ENCODE measurements around the gene C2. TPM values are rescaled to one million over a fixed set of nuclear protein-coding genes. Genes with fewer than 3 reads are reported as not detected.
"Not testable (repeated sequence)": the region's sequence is repeated elsewhere in the genome, so short reads cannot be mapped to it uniquely, and the experiment has no call there.

Gene C2
- polyA plus RNA-seq, 4 donors: 3.6 to 5.6 (median 4.3) TPM

DNA sequence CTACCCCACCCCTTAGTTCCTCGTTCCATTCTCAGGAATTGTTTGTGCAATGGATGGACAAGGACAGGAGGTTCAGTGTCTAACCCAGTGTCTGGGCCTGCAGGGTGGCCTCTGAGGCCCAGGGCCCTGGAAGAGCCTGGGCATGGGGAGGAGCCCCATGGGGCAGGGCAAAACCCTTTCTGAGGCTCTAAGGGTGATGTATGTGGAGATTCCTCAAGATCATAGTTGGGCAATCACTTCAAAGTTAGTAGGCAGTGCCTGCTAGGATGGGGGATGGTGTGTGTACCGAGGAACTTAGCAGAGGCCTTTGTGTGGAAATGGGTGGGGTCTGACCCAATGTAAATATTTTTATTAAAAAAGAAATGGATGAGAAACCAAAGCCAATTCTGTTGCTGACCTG lies 6.7 kb upstream of the C2 start:
- no peak for DNase-seq (ENCODE audit: low read depth in 4 of 4, low spot score in 3 of 4)

DNA sequence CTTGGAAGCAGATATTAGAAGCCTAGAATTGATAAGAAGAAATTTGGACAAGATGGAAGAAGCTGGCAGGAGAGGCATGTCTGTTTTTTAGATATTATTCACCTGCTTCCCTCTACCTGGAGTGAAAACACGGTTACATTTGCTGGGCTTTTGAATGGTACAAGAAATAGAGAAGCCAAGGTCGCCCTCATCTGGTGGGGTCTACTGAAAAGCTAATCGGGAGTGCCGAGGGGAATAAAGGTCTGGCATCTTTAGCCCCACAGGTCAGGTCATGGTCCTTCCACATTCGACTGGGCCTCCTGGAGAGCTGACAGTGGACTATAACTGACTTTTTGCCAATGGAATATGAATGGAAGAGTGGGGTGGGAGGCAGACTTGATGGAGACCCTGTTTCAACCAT lies 4.6 kb upstream of the C2 start:
- no peak for DNase-seq (ENCODE audit: low read depth in 4 of 4, low spot score in 3 of 4)

DNA sequence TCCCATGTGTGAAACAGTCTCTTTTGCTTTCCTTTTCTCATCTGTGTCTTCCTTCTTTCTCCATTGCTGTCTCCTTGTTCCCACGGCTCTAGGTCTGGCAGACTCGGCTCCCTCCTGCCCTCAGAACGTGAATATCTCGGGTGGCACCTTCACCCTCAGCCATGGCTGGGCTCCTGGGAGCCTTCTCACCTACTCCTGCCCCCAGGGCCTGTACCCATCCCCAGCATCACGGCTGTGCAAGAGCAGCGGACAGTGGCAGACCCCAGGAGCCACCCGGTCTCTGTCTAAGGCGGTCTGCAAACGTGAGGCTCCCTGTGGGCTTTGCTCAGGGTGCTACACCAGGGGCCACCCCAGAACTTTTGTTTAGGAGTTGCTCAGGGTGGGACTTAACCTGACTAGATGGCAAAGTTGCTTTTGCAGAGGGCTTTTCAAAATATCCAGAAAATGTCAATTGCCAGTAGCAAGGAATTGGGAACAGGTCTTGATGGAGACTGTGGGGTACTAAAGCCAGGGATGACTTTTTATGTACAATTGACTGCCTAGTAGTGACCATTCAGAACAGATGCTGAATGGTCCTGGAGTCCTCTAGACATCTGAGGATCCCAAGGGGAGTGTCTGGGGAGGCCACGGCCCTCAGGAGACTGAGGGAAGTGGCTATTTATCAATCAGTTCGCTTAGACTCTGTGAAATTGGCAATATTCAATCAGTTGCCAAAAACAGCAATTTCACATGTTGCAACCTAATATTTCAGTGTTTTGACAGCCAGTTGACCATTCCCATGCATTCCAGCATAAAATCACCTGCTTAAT lies 550 bp downstream of the C2 start:
- no peak for DNase-seq (ENCODE audit: low read depth in 4 of 4, low spot score in 3 of 4)

DNA sequence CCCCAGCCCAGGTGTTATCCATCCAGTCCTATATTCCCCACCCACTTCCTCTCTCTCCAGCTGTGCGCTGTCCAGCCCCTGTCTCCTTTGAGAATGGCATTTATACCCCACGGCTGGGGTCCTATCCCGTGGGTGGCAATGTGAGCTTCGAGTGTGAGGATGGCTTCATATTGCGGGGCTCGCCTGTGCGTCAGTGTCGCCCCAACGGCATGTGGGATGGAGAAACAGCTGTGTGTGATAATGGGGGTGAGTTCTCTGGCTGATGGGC lies 1.1 kb downstream of the C2 start:
- DNase-seq (ENCODE audit: low read depth in 4 of 4, low spot score in 3 of 4): no peak

DNA sequence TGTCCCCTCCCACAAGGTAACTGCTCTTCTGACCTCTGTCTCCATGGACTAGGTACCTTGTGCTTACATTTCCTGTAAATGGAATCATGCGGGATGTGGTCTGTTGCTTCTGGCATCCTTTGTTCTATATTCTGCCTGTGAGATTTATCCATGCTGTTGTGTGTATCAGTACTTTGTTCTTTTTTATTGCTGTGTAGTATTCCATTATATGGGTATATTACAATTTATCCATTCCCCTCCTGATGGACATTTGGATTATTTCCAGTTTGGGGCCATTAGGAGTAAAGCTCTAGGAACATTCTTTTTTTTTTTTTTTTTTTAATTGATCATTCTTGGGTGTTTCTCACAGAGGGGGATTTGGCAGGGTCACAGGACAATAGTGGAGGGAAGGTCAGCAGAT lies 3.4 kb downstream of the C2 start:
- no peak for DNase-seq (ENCODE audit: low read depth in 4 of 4, low spot score in 3 of 4)

DNA sequence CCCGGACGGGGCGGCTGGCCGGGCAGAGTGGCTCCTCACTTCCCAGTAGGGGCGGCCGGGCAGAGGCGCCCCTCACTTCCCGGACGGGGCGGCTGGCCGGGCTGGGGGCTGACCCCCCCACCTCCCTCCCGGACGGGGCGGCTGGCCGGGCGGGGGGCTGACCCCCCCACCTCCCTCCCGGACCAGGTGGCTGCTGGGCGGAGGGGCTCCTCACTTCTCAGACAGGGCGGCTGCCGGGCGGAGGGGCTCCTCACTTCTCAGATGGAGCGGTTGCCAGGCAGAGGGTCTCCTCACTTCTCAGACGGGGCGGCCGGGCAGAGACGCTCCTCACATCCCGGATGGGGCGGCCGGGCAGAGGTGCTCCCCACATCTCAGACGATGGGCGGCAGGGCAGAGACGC lies 4.6 kb downstream of the C2 start:
- DNase-seq (ENCODE audit: low read depth in 4 of 4, low spot score in 3 of 4): not testable (repeated sequence)

DNA sequence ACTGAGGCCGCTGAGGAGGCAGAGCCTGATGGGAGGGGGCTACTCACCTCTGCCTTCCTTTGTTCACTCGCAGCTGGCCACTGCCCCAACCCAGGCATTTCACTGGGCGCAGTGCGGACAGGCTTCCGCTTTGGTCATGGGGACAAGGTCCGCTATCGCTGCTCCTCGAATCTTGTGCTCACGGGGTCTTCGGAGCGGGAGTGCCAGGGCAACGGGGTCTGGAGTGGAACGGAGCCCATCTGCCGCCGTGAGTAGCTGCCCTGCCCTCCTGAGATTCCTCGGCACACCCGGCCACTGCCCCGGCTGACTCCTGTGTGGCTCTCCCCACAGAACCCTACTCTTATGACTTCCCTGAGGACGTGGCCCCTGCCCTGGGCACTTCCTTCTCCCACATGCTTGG lies 6.0 kb downstream of the C2 start:
- DNase-seq (ENCODE audit: low read depth in 4 of 4, low spot score in 3 of 4): no peak

DNA sequence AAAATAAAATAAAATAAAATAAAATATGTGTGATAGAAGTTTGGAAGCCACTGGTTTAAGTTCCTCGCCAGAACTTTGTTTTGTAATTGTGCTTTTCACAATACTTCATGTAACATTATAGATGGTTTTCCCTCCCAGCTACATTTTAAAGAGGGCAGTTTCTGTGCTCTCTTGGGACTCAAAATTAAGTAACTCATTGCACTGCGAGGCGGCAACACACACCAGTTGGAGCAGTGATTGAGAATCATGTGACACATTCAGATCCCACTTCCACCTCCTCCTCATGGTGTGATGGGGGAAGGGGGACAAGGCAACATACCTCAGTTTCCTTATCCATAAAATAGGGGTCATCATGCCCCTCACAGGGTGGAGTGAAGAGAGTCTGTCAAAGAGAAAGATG lies 7.5 kb downstream of the C2 start:
- DNase-seq (ENCODE audit: low read depth in 4 of 4, low spot score in 3 of 4): no peak

DNA sequence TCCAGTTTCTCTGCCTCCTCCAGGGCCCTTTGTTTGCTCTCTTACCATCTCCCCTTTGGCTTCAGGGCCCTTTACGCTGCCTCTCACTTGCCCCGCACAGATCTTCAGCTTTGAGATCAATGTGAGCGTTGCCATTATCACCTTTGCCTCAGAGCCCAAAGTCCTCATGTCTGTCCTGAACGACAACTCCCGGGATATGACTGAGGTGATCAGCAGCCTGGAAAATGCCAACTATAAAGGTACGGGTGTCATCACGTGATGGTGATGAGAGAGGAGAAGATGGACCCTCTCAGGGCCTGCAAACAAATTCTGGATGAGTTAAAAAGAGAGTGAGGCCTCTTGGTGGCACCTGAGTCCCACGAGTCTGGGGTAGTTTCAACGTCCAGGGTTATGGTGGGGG lies 8.3 kb downstream of the C2 start:
- no peak for DNase-seq (ENCODE audit: low read depth in 4 of 4, low spot score in 3 of 4)

DNA sequence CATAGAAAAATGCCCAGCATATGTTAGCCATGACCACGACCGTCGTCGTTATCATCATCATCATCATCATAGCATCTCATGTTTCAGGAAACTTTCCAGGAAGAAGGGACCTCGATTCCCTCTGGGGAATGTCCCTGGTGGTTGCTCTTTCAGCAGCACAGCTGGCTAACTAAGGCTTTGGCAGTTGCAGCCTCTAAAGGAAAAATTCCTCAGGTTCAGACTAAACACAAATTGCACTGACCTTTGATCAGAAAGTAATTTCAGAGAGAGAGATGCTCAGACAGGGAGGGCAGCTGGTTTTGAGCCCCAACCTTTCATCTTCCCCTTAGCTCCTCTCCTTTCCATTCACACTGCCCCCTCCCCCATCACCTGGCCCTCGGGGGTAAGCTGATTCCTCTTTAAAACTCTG lies 12.7 kb downstream of the C2 start:
- no peak for DNase-seq (ENCODE audit: low read depth in 4 of 4, low spot score in 3 of 4)

DNA sequence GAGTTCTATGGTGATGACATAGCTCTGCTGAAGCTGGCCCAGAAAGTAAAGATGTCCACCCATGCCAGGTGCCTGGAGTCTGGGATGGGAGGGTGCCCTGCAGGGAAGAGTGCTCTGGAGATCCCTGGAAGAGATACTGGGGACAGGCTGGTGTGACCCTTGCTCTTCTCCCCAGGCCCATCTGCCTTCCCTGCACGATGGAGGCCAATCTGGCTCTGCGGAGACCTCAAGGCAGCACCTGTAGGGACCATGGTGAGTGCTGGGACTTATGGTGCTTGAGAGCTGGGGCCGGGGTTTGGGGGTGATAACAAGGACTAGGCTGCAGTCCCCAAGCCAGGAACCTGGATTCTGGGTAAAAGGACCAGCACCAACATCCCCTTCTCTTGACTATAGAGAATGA lies 16.2 kb downstream of the C2 start:
- no peak for DNase-seq (ENCODE audit: low read depth in 4 of 4, low spot score in 3 of 4)

DNA sequence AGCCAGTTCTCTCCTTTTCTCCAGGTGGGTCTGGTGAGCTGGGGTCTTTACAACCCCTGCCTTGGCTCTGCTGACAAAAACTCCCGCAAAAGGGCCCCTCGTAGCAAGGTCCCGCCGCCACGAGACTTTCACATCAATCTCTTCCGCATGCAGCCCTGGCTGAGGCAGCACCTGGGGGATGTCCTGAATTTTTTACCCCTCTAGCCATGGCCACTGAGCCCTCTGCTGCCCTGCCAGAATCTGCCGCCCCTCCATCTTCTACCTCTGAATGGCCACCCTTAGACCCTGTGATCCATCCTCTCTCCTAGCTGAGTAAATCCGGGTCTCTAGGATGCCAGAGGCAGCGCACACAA lies 17.6 kb downstream of the C2 start:
- no peak for DNase-seq (ENCODE audit: low read depth in 4 of 4, low spot score in 3 of 4)

DNA sequence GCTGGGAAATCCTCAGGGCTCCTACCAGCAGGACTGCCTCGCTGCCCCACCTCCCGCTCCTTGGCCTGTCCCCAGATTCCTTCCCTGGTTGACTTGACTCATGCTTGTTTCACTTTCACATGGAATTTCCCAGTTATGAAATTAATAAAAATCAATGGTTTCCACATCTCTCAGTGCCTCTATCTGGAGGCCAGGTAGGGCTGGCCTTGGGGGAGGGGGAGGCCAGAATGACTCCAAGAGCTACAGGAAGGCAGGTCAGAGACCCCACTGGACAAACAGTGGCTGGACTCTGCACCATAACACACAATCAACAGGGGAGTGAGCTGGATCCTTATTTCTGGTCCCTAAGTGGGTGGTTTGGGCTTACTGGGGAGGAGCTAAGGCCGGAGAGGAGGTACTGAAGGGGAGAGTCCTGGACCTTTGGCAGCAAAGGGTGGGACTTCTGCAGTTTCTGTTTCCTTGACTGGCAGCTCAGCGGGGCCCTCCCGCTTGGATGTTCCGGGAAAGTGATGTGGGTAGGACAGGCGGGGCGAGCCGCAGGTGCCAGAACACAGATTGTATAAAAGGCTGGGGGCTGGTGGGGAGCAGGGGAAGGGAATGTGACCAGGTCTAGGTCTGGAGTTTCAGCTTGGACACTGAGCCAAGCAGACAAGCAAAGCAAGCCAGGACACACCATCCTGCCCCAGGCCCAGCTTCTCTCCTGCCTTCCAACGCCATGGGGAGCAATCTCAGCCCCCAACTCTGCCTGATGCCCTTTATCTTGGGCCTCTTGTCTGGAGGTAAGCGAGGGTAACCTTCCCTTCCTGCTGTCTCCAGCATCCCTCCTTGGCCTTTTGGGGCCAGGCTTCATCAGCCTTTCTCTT lies 18.2 kb downstream of the C2 start, which contains the start of gene CFB:
CFB (plus strand) TSS at position 589 of the 863 bp plus-strand sequence; CDS start at position 716, 127 bp downstream.
- no peak for DNase-seq (ENCODE audit: low read depth in 4 of 4, low spot score in 3 of 4)

DNA sequence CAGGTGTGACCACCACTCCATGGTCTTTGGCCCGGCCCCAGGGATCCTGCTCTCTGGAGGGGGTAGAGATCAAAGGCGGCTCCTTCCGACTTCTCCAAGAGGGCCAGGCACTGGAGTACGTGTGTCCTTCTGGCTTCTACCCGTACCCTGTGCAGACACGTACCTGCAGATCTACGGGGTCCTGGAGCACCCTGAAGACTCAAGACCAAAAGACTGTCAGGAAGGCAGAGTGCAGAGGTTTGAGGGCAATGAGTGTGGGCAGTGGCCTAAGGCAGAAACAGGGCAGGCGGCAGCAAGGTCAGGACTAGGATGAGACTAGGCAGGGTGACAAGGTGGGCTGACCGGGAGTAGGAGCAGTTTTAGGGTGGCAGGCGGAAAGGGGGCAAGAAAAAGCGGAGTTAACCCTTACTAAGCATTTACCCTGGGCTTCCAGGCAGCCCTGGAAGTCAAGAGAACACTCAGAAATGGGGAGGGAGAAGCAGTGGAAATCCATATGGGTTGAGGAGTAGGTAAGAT lies 18.9 kb downstream of the C2 start:
- no peak for DNase-seq (ENCODE audit: low read depth in 4 of 4, low spot score in 3 of 4)

DNA sequence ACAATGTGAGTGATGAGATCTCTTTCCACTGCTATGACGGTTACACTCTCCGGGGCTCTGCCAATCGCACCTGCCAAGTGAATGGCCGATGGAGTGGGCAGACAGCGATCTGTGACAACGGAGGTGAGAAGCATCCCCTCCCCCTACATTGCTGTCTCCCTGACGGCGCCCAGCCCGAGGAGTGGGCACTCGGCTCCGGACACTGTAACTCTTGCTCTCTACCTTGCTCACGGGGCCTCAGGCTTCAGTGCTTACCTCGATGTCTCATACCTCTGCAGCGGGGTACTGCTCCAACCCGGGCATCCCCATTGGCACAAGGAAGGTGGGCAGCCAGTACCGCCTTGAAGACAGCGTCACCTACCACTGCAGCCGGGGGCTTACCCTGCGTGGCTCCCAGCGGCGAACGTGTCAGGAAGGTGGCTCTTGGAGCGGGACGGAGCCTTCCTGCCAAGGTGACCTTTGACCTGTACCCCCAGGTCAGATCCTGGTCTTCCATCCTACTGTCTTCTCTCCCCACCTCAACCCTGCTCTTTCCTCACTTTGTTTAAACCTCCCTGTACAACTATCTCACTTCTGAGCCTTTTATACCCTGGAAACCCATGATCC lies 19.7 kb downstream of the C2 start:
- no peak for DNase-seq (ENCODE audit: low read depth in 4 of 4, low spot score in 3 of 4)

DNA sequence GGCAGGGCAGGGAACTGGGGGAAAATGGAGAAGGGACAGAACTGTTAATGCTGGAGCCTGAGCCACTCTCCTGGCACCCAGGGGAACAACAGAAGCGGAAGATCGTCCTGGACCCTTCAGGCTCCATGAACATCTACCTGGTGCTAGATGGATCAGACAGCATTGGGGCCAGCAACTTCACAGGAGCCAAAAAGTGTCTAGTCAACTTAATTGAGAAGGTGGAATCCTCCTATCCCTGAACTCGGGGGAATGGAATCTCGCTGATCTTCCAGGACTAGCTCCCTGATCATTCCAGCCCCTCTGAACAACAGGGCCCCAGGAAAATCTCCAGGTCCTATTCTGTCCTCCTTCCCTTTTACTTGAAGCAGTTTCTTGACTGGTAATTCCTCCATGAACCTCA lies 20.3 kb downstream of the C2 start:
- DNase-seq (ENCODE audit: low read depth in 4 of 4, low spot score in 3 of 4): no peak

DNA sequence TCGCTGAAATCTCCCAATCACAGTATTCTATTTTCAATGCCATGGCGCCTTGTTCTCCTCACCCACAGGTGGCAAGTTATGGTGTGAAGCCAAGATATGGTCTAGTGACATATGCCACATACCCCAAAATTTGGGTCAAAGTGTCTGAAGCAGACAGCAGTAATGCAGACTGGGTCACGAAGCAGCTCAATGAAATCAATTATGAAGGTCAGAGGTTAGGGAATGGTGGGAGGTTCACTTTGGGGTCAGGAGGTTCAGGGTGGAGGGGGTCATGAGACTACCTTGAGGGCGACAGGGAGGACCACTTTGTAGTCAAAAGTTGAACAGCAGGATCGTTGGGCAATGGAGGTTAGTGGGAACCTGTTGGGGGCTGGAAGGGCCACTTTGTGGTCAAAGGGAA lies 20.8 kb downstream of the C2 start:
- no peak for DNase-seq (ENCODE audit: low read depth in 4 of 4, low spot score in 3 of 4)

DNA sequence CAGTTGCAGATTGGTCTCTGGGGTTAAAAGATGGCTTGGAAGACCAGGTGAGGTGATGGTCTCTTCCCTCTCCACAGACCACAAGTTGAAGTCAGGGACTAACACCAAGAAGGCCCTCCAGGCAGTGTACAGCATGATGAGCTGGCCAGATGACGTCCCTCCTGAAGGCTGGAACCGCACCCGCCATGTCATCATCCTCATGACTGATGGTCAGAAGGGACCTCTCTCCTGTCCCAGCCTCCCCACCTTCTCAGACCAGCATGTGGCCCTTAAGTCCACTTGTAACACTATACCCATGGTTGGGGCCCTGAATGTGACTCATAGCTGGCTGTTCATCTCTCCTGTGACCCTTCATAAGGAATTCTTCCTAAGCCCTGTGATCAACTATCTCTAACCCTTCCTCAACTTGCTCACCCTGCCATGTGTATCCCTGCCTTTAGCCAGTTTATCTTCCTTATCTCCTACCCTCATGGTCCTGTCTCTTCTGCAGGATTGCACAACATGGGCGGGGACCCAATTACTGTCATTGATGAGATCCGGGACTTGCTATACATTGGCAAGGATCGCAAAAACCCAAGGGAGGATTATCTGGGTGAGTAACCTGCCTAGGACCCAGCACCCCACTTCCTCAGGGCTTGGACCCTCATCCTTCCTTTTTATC lies 21.4 kb downstream of the C2 start:
- no peak for DNase-seq (ENCODE audit: low read depth in 4 of 4, low spot score in 3 of 4)

DNA sequence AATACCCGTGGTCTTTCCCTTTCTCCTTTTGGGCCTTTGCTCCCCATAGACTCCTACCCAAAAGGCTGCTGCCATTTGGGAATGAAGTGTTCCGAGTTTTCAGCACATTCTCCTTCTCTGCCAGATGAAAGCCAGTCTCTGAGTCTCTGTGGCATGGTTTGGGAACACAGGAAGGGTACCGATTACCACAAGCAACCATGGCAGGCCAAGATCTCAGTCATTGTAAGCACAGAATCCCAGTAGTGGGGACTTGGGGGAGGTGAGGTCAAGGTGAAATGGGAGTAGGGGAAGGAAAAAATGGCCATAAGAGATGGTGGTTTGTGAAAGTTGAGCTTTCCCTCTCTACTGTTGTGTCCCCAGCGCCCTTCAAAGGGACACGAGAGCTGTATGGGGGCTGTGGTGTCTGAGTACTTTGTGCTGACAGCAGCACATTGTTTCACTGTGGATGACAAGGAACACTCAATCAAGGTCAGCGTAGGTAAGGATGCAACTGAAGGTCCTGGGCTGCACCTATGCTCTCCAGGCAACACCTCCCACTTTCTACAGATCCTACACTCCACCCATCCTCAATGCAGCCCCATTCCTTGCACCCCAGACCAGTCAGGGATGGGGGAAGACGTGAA lies 22.5 kb downstream of the C2 start:
- no peak for DNase-seq (ENCODE audit: low read depth in 4 of 4, low spot score in 3 of 4)

DNA sequence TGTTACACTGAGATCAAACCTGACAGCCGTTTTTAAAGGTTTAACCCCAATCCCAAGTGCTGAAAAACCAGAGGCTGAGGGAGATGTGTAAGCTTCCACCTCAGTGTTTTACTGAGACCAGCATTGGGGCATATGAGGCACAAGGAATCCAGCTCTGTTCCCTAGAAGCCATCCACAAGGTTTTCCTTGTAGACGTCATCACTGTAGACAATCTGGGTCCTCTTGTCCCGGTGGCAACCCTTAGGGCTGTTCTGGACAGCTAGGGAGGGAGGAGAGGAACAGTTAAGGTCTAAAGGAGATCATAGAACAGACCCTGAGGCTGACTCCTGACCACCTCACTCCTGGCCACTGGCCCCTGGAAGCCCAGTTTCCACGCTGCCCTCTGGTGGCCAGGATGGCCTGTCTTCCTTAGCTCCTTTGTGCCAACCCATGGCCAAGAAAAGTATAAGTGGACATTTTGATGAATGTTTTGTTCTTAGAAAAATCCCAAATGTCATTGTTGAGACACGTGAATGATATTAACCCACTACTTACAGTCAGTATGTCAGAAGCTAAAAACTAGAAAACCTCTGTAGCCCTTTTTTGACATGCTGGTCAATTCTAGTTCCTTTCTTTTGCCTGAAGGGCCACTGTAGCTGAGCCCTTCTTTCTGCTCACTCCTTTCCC lies 24.8 kb downstream of the C2 start:
- DNase-seq (ENCODE audit: low read depth in 4 of 4, low spot score in 3 of 4): peak in 1 of 4 donors; percentile 34

Data from right renal pelvis (tissue), 4 donors.